Measurements from ENCODE around the gene EPB41.

Gene EPB41

GRCh38 chr1:29122682-29123052 is 208.3 kb downstream of the EPB41 start:
- TF ChIP-seq CTCF (IDR thresholded peaks at IDR 0.05; ENCODE audit: extremely low read depth, insufficient read depth, missing control alignments) = no peak
- in situ Hi-C loops (cut with MboI; ENCODE audit: low pct_unique_long_range_greater_than_20kb, low sequenced_read_pairs, unreplicated experiment) = no loop called here
- peak; percentile 58 for DNase-seq (ENCODE audit: low spot score)

DNA sequence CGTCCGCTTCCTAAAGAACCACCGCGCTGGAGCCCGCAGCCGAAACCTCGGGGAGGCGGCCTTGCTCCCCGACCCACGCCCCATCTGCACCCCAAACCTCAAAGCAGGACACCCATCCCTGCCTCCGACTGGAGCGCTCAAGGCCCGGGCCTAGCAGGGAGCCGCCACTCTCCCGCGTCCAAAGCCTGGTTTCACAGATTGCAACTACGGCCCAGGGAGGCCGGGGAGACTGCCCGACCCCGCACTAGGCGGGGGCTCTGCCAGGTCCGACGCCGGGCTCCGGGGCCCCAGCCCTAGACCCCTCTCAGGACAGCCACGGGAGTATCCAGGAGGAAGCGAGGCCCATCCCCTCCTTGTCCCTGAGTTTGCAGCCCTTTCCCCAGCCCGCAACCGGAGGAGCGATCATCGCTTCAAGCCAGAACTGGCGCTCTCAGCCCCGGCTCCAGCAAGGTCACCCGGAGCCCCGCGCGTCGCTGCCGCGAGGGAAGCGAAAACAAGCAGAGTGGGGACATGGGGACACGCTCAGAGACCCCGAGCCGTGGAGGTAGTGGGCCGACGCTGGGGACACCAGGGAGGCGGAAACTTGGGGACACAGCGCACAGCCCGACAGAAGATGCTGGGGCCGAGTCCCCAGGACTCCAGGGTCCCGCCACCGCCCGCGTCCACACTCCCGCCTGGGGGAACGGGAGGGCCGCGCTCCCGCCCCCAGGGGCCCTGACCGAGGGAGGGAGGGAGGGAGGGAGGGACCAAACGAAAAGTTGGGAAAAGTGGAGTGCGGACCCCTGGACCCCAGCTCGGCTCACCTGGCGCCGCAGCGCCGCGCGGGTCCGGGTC is 208.9 kb downstream of the EPB41 start:
- no peak for TF ChIP-seq CTCF (IDR thresholded peaks at IDR 0.05; ENCODE audit: extremely low read depth, insufficient read depth, missing control alignments)
- in situ Hi-C loops (cut with MboI; ENCODE audit: low pct_unique_long_range_greater_than_20kb, low sequenced_read_pairs, unreplicated experiment) = no loop called here
- peak; percentile 68 for DNase-seq (ENCODE audit: low spot score)

DNA sequence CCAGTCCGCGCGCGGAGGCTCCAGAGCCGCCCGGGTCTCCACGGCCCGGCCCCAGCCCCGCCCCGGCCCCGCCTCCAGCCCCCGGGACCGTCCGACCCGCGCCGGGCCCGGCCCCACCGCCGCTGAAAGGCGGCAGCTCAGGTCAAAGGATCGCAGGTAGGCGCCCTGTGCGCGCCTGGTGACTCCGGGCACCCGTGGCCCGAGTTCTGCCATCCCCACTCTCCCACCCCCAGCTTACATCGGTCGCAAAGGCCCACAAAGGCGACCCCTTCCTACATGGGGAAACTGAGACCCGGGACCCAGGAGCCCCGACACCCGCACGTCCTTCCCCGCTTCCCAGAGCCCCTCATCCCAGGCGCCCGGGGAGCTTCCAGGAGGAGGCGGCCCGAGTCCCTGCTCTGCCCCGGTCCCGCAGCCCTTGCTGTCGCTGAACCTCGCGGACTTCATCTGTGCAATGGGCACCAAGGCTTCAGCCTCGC is 209.6 kb downstream of the EPB41 start, which contains the start of gene TMEM200B:
TSS of gene TMEM200B (minus strand) at position 17 of the 479 bp plus-strand sequence. CDS start 2,075 bp downstream, outside the sequence.
- DNase-seq (ENCODE audit: low spot score) = peak; percentile 65
- TF ChIP-seq CTCF (IDR thresholded peaks at IDR 0.05; ENCODE audit: extremely low read depth, insufficient read depth, missing control alignments) = no peak
- in situ Hi-C loops (cut with MboI; ENCODE audit: low pct_unique_long_range_greater_than_20kb, low sequenced_read_pairs, unreplicated experiment) = no loop called here

DNA sequence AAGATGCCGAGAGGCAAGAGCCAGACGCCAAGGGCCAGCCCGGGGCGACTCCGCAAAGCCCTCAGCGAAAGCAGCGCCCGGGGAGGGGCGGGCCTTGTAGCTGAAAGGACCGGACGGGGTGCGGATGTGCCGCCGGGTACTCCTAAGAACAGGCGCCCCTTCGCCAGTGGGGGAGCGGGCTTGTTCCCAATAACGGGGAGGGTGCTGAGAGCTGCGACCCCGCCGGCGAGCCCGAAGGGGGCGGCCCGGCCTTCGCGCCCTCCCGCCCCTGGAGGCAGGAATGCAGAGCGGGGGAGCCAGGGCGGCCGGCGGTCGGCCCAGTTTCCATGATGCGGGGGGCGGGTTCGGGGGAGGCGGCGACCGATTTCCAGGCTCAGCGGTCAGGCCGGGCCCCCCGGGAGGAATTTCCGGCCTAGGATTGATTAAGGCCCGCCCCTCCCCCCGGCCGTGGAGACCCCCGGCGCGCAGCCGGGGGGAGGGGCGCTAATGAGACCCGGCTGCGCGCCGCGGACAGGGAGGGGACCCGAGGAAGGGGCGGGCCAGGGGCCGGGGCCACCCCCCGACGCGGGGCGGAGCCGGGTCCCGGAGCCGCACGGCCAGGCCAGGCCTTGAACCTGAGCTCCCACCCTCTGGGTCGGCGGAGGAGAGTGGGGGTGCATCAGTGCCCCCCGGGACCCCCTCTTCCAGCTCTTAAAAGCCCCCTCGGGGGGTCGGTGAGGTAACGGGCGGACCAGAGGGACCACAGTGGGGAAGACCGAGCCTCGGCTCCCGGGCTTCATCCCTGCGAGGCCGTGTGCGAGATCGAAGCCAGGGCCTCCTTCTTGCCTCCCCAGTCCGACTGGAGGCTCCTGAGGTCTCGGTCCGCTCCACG is 210.2 kb downstream of the EPB41 start:
- no peak for TF ChIP-seq CTCF (IDR thresholded peaks at IDR 0.05; ENCODE audit: extremely low read depth, insufficient read depth, missing control alignments)
- in situ Hi-C loops (cut with MboI; ENCODE audit: low pct_unique_long_range_greater_than_20kb, low sequenced_read_pairs, unreplicated experiment) = no loop called here
- peak; percentile 86 for DNase-seq (ENCODE audit: low spot score)

GRCh38 chr1:29125237-29125641 is 210.9 kb downstream of the EPB41 start:
- in situ Hi-C loops (cut with MboI; ENCODE audit: low pct_unique_long_range_greater_than_20kb, low sequenced_read_pairs, unreplicated experiment) = no loop called here
- TF ChIP-seq CTCF (IDR thresholded peaks at IDR 0.05; ENCODE audit: extremely low read depth, insufficient read depth, missing control alignments) = no peak
- peak; percentile 27 for DNase-seq (ENCODE audit: low spot score)

GRCh38 chr1:29125788-29126187 is 211.4 kb downstream of the EPB41 start:
- in situ Hi-C loops (cut with MboI; ENCODE audit: low pct_unique_long_range_greater_than_20kb, low sequenced_read_pairs, unreplicated experiment) = no loop called here
- DNase-seq (ENCODE audit: low spot score) = peak; percentile 28
- no peak for TF ChIP-seq CTCF (IDR thresholded peaks at IDR 0.05; ENCODE audit: extremely low read depth, insufficient read depth, missing control alignments)
